NT2/D1 (cell line): ENCODE results near the gene UBE2E1.
A peak's percentile ranks its signal among the peaks of the same experiment; 100 is the strongest.
"Not testable (repeated sequence)": the region's sequence is repeated elsewhere in the genome, so short reads cannot be mapped to it uniquely, and the experiment has no call there.

ENCODE experiments used
- DNase-seq: peaks from one replicate; pipeline ENCODE4 v3.0.0-alpha.2; 2011; ENCODE audit warnings: low read depth, low spot score
- H3K27me3 ChIP-seq: 2 replicates; pipeline ENCODE4 v1.6.0; 2011; ENCODE audit warnings: mild to moderate bottlenecking; ENCODE audit not compliant: insufficient read length, insufficient read depth
- H3K36me3 ChIP-seq: 2 replicates; pipeline ENCODE4 v1.6.1; 2011; ENCODE audit warnings: mild to moderate bottlenecking, low read length, mixed read lengths; ENCODE audit not compliant: insufficient read depth, insufficient read length
- H3K4me1 ChIP-seq: 2 replicates; pipeline ENCODE4 v1.5.1; 2011; ENCODE audit not compliant: insufficient read depth, insufficient read length
- H3K4me3 ChIP-seq: 2 replicates; pipeline ENCODE4 v1.5.1; 2011; ENCODE audit warnings: low read depth; ENCODE audit not compliant: insufficient read length
- H3K9ac ChIP-seq: 2 replicates; pipeline ENCODE4 v1.6.0; 2011; ENCODE audit warnings: low read depth; ENCODE audit not compliant: insufficient read length
- H3K9me3 ChIP-seq: 2 replicates; pipeline ENCODE4 v1.5.1; 2011; ENCODE audit warnings: mild to moderate bottlenecking, low read length; ENCODE audit not compliant: insufficient read depth
- SUZ12 ChIP-seq: IDR thresholded peaks from 2 replicates; pipeline ENCODE4 v1.6.1; 2011; ENCODE audit not compliant: insufficient read length, insufficient read depth; ENCODE audit errors: extremely low read depth
- YY1 ChIP-seq: IDR thresholded peaks from 2 replicates; pipeline ENCODE4 v1.6.1; 2011; ENCODE audit not compliant: insufficient read length, insufficient read depth
- ZNF274 ChIP-seq: IDR thresholded peaks from 2 replicates; pipeline ENCODE4 v1.6.1; 2011; ENCODE audit warnings: mild to moderate bottlenecking, low read depth, low read length

Gene UBE2E1

DNA sequence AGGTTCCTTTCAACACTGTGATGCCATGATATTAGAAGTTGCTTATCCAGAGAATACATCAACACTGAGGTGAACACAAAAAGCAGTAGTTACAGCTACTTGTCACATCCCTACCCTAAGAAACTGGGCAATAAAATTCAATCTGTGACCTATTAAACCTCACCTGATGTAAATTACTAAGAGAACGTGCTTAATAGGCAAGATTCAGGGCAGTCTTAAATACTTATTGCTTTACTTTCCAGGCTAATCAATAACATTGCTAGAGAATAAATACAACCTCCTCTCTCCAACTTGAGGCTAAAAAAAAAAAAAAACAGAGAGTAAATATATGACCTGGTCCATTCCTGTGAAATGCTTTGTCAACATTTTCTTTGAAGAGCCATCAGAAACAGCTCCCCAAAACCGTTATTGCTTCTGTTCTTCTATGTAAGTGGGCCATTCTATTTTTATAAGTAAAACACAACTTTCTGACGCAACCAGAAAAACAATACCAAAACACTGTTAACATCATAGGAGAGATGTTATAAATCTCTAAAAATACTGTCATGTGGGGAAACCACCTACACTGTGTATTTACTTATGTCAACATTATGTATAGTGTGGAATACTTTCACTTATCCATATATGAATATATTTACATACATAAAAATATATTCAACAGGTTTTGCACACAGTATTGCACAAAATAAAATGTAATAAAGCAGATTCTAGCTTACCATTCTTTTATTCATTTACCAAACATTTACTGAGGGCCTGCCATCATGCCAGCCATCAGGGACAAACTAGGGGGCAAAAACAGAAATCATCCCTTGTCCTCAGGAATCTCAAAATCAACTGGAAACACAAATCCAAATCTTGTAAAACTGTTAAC is 108.4 kb downstream of the UBE2E1 start:
- no peak for TF ChIP-seq ZNF274
- TF ChIP-seq SUZ12: no peak
- TF ChIP-seq YY1: no peak
- no peak overlapping the region for H3K4me3 ChIP-seq

DNA sequence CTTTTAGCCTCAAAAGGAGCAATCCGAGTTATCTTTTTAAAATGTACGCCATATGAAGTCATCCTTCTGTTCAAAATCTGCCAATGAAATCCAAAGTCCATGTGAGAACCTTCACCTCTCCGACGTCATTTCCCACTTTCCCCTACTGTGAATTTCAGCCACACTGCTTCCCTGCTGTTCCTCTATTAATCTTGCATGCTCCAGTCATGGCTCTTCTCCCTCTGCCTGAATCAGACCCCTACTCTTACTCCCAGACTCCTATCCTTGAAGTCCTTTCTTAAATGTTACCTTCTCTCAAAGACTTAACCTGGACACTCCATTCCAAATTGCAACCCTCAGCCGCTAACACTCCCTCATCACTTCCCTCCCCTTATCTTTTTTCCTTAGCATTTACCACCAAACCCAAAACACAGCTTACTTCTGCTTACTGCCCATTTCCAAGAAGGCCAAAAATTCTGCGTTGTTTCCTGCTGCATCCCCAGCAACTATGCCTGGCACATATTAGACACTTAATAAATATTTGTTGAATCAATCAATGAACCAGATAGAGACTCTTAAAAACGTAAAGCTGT is 109.9 kb downstream of the UBE2E1 start:
- DNase-seq: no peak
- Histone ChIP-seq H3K36me3 (peaks cover 41% of the 10 kb centered on the region), H3K9ac (peak overlapping the region; percentile 96), H3K4me1 (no peaks in the 10 kb centered on the region), H3K4me3 (peak overlapping the region; percentile 69), H3K9me3 (no peaks in the 10 kb centered on the region), H3K27me3 (no peaks in the 10 kb centered on the region)
- TF ChIP-seq YY1 (no peak), ZNF274 (no peak), SUZ12 (no peak)

More for the DNA sequence above, 108.4 kb downstream of the UBE2E1 start:
- H3K9me3 ChIP-seq: no peaks in the 10 kb centered on the region
- H3K4me1 ChIP-seq: no peaks in the 10 kb centered on the region
- DNase-seq: no peak
- H3K27me3 ChIP-seq: no peaks in the 10 kb centered on the region
- H3K9ac ChIP-seq: no peak overlapping the region
- peaks cover 43% of the 10 kb centered on the region for H3K36me3 ChIP-seq

DNA sequence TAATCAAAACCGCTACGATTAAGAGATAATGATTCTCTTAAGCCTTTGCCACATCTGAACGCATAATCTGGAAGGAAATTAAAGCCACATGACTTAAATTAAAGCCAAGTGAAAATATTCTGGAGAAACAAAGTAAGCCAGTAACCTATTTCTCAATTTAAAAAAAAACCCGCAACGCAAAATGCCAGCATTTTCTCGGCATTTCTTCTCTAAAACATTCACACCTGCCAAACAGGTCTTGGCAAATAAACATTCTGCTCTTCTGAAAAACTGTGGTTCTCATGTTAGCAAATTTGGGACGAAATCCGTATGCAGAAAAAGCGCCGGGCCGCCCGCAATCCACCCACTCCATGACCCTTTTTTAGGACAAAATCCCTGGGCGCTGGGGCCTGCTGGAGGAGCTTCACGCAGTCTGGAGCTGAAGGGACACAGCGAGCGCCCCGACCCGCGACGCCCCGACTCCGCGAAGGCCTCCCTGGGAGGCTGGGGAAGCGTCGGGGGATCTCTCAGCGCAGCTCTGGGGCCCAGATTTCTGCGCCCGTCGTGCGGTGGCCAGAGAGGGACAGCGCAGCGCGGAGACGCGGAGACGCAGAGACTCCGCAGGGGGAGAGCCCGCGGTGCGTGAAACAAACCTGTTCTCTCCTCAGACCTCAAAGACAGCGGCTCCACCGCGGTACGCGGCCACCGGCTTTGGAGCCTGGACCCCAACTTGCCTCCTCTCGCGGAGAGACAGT is 110.6 kb downstream of the UBE2E1 start:
- Histone ChIP-seq H3K27me3 (no peaks in the 10 kb centered on the region), H3K4me3 (peak overlapping the region; percentile 69), H3K36me3 (peaks cover 41% of the 10 kb centered on the region), H3K9ac (peak overlapping the region; percentile 96), H3K9me3 (no peaks in the 10 kb centered on the region), H3K4me1 (no peaks in the 10 kb centered on the region)
- TF ChIP-seq YY1 (no peak), ZNF274 (no peak), SUZ12 (no peak)
- DNase-seq: no peak

DNA sequence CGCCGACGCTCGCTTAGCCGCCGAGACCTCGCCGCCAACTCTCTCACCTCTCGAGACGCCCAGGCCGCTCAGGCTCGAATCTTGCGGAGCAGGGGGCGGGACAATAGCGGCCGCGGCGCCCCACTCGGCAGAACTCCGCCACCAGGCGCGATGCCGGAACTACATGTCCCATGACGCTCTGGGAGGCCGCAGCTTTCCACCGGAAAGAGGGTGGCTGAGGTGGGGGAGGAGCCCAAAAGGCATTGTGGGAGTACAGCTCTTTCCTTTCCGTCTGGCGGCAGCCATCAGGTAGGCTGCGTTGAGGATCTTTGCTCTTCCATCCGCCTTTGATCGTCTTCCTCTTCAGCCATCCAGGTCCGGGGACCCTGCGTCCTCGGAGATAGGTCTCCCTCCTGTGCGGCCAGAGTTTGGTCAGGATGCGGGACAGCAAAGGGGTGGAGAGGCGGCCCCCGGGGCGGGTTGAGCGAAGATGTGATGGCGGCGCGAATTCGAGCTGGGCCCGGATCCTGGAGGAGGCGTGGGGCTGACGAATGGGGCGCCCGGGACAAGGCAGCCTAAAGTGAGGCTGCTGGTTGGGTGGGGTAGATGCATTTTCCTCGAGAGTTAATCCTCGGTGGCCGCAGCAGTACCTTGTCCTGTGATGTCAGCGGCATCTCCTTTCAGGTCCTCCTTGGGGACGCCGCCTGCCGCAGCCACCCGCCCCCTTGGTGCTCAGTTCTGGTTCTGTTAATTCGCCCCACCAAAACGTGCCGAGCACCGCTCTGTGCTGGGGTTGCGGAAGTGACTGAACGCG is 111.3 kb downstream of the UBE2E1 start, which contains the start of the genes NKIRAS1 and RPL15:
Gene NKIRAS1, minus strand, starts transcription at position 105 of the 793 bp plus-strand sequence. CDS start 6,086 bp downstream, outside the sequence.
Gene RPL15, plus strand, starts transcription at position 247 of the 793 bp plus-strand sequence. CDS start 728 bp downstream, outside the sequence.
- peak within 1 kb of the TSS; percentile 69 for H3K4me3 ChIP-seq
- peaks cover 41% of the 10 kb centered on the region for H3K36me3 ChIP-seq
- peak within 1 kb of the TSS; percentile 98 for H3K9ac ChIP-seq
- H3K4me1 ChIP-seq: no peaks in the 10 kb centered on the region
- H3K9me3 ChIP-seq: no peaks in the 10 kb centered on the region
- no peaks in the 10 kb centered on the region for H3K27me3 ChIP-seq
- TF ChIP-seq SUZ12 (no peak), ZNF274 (no peak), YY1 (peak; percentile 45)
- peak; percentile 96 for DNase-seq

DNA sequence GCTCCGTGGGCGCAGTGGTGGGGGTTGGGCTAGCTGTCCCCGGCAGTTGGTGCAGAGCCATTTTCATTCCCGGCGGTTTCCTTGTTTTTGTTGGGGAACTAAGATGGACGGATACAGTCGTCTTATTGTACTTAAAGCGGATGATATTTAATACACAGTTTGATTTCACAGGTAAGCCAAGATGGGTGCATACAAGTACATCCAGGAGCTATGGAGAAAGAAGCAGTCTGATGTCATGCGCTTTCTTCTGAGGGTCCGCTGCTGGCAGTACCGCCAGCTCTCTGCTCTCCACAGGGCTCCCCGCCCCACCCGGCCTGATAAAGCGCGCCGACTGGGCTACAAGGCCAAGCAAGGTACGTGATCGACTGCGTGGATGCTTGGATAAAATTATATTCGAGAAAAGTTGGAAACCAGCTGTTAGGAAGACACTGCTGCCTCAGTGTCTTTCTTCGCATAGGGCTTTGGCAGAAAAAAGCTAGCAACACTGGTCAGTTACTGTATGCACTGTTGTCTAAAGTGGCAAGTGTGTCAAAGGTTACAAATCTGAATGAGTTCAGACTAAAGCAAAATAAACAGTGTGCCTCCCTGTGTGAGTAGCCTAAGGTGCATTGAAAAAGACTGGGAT is 112.0 kb downstream of the UBE2E1 start:
- peak overlapping the region; percentile 69 for H3K4me3 ChIP-seq
- TF ChIP-seq YY1: peak; percentile 17
- not testable (repeated sequence) for DNase-seq

DNA sequence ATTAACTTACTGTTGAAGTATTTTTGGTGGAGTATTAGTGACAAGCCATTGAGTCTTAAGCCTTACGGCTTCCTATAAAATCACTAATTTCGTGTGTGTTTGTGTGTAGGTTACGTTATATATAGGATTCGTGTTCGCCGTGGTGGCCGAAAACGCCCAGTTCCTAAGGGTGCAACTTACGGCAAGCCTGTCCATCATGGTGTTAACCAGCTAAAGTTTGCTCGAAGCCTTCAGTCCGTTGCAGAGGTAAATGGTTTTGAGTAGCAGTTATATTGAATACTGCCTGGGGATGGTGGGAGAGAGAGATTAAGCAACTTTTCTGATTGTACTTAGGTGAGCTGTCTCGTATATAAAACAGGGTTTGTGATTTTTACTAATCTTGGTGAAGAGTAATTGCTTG is 112.6 kb downstream of the UBE2E1 start:
- H3K36me3 ChIP-seq: peaks cover 41% of the 10 kb centered on the region
- H3K27me3 ChIP-seq, H3K4me1 ChIP-seq, H3K9me3 ChIP-seq, DNase-seq: not testable (repeated sequence)
- peak overlapping the region; percentile 69 for H3K4me3 ChIP-seq
- peak overlapping the region; percentile 98 for H3K9ac ChIP-seq

More for the DNA sequence above, 112.0 kb downstream of the UBE2E1 start:
- H3K9me3 ChIP-seq, H3K4me1 ChIP-seq, H3K27me3 ChIP-seq: not testable (repeated sequence)
- Histone ChIP-seq H3K9ac (peak overlapping the region; percentile 98), H3K36me3 (peaks cover 41% of the 10 kb centered on the region)
